ENCODE results near the gene DLGAP1. TPM values are rescaled to one million over a fixed set of nuclear protein-coding genes. Genes with fewer than 3 reads are reported as not detected.
"Not testable (repeated sequence)": the region's sequence is repeated elsewhere in the genome, so short reads cannot be mapped to it uniquely, and the experiment has no call there.

The DLGAP1 gene
- total RNA-seq (10 to 100 TPM; 69.1 to 93.8 TPM), polyA plus RNA-seq (ENCODE audit: insufficient read depth, low read depth, low replicate concordance) (18.6 TPM)
- long read RNA-seq, donor 1, result 0 reads
- long read RNA-seq, donor 2, result 0 reads

DNA sequence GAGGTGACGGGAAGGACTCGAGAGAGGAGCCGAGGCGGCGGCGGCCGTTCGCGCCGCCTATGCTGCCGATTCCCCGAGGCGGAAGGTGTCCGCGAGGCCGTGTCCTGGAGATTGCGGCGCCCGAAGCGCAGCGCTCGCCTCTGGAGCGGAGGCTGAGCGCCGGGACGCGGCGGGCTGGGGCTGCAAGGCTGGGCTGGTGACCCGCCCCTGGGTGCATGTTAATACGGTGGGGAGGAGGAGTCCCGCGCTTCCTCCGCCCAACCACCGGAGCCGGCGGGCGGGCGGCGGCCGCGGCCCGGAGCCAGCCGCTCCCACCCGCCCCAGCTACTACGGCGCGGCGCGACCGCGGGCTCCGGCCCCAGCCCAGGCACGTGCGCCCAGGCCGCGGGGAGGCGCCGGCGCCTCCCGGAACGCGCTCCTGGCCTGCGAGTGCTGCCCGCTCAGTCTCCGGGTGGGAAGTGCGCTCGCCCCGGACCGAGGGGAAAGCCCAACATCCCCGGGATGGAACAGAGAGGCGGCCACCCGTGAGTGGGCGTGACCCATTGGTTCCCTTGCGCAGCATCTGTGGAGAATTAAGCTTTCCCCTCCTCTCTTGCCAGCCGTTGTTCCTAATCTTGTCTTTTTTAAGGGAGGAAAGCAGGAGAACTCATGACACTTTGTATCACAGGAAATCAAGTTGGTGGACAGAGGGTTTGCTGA lies at the start of gene DLGAP1:
DLGAP1 (minus strand) TSS at position 195 of the 699 bp plus-strand sequence.
- TF ChIP-seq, protein P1, sequence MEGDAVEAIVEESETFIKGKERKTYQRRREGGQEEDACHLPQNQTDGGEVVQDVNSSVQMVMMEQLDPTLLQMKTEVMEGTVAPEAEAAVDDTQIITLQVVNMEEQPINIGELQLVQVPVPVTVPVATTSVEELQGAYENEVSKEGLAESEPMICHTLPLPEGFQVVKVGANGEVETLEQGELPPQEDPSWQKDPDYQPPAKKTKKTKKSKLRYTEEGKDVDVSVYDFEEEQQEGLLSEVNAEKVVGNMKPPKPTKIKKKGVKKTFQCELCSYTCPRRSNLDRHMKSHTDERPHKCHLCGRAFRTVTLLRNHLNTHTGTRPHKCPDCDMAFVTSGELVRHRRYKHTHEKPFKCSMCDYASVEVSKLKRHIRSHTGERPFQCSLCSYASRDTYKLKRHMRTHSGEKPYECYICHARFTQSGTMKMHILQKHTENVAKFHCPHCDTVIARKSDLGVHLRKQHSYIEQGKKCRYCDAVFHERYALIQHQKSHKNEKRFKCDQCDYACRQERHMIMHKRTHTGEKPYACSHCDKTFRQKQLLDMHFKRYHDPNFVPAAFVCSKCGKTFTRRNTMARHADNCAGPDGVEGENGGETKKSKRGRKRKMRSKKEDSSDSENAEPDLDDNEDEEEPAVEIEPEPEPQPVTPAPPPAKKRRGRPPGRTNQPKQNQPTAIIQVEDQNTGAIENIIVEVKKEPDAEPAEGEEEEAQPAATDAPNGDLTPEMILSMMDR (IDR thresholded peaks at IDR 0.05), result no peak
- no peak for TF ChIP-seq POLR2A (IDR thresholded peaks at IDR 0.05)
- no peaks in the 10 kb centered on the region for H3K36me3 ChIP-seq (ENCODE audit: low read depth, missing control alignments)
- peak; percentile 81 for DNase-seq
- peak within 1 kb of the TSS; percentile 53 to 56 for H3K4me3 ChIP-seq
- no peaks in the 10 kb centered on the region for H3K27me3 ChIP-seq
- 0 to 1% methylated on average over 6 to 45 of the region's 75 CpGs for WGBS, 2 donors
- no peaks in the 10 kb centered on the region for H3K4me1 ChIP-seq
- intact Hi-C loops (cut with DNase I; ENCODE audit: low total_unique reads), result no loop called here
- peak within 1 kb of the TSS; percentile 9 to 59 for H3K27ac ChIP-seq
- H3K9me3 ChIP-seq, result no peaks in the 10 kb centered on the region

DNA sequence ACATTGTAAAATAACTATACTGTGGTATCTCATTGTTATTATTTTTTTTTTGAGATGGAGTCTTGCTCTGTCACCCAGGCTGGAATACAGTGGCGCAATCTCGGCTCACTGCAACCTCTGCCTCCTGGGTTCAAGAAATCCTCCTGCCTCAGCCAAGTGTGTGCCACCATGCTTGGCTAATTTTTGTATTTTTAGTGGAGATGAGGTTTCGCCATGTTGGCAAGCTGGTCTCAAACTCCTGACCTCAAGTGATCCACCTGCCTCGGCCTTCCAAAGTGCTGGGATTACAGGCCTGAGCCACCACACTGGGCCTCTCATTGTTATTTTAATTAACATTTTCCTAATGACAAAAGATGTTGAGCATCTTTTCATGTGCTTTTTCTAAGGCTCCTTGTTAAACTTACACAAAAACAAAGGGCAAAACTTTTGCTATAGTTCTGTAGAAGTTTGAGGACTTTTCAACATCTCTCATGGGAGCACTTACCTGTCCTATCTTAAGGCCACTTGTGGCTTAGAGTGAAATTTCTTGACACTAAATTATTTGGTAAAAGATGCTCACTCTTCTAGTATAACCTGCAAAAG lies 39.7 kb upstream of the DLGAP1 start:
- H3K4me3 ChIP-seq; H3K27ac ChIP-seq; H3K27me3 ChIP-seq; H3K36me3 ChIP-seq (ENCODE audit: low read depth, missing control alignments); intact Hi-C loops (cut with DNase I; ENCODE audit: low total_unique reads); H3K4me1 ChIP-seq; DNase-seq; H3K9me3 ChIP-seq: not testable (repeated sequence)
- 70 to 93% methylated on average over 4 of the region's 4 CpGs for WGBS, 2 donors

DNA sequence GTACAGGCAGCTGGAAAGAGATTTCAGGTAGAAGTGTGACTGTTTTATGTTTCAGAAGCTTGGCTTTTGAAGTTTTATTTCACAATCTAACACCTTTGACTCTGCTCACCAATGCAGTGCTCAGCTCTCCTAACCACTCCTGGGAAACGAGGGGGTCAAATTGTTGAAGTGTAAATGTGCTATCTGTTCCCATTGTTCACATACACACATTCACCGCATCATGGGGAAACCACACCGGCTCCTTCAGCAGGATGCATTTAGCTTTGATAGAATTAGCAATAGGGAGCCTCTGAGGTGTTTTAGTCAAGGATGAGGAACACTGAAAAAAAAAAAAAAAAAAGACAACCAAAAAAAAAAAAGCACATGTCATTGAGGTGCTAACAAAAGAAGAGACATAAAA lies 13.4 kb upstream of the DLGAP1 start:
- Histone ChIP-seq H3K27me3 (no peaks in the 10 kb centered on the region), H3K9me3 (no peaks in the 10 kb centered on the region), H3K36me3 (ENCODE audit: low read depth, missing control alignments) (no peaks in the 10 kb centered on the region), H3K4me1 (no peaks in the 10 kb centered on the region), H3K4me3 (no peak overlapping the region), H3K27ac (no peak overlapping the region)
- WGBS, 2 donors, result 48 to 72% methylated on average over 3 of the region's 3 CpGs
- no peak for TF ChIP-seq POLR2A (IDR thresholded peaks at IDR 0.05)
- TF ChIP-seq, protein P1 (IDR thresholded peaks at IDR 0.05), result no peak
- intact Hi-C loops (cut with DNase I; ENCODE audit: low total_unique reads), result no loop called here
- no peak for DNase-seq

DNA sequence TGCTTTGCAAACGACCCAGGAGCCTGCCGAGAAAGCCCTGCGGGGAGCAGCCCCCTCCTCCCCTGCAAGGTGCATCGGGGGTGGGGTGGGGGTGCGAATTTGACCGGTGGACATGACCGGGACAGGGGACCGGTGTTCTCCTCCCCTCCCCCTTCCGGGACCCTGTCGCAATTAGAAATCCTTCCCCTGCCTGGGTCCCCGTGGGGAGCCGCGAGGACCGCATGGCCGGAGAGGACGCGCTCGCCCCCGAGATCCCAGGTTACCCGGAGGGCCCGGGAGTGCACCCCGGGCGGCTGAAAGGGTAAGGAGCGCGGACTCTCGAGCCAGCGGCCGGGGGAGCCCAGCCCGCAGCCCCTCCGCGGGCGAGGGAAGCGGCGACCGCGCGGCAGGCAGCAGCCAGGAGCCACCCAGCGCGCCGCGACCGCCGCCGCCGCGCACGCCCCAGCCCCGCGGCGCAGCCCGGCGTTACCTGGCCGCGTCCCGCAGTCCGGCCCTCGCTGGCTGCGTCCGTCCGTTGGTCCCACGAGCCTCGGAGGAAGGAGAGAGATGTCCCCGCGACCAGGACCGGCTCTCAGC lies 482 bp downstream of the DLGAP1 start:
- peak; percentile 21 for DNase-seq
- WGBS, 2 donors, result 0% methylated on average over 10 to 27 of the region's 65 CpGs
- Histone ChIP-seq H3K4me3 (peak overlapping the region; percentile 53 to 56), H3K4me1 (no peaks in the 10 kb centered on the region), H3K9me3 (no peaks in the 10 kb centered on the region), H3K27me3 (no peaks in the 10 kb centered on the region), H3K27ac (peak overlapping the region; percentile 9 to 59), H3K36me3 (ENCODE audit: low read depth, missing control alignments) (no peaks in the 10 kb centered on the region)
- intact Hi-C loops (cut with DNase I; ENCODE audit: low total_unique reads), result no loop called here
- TF ChIP-seq, protein P1 (IDR thresholded peaks at IDR 0.05), result no peak
- TF ChIP-seq POLR2A (IDR thresholded peaks at IDR 0.05), result no peak

DNA sequence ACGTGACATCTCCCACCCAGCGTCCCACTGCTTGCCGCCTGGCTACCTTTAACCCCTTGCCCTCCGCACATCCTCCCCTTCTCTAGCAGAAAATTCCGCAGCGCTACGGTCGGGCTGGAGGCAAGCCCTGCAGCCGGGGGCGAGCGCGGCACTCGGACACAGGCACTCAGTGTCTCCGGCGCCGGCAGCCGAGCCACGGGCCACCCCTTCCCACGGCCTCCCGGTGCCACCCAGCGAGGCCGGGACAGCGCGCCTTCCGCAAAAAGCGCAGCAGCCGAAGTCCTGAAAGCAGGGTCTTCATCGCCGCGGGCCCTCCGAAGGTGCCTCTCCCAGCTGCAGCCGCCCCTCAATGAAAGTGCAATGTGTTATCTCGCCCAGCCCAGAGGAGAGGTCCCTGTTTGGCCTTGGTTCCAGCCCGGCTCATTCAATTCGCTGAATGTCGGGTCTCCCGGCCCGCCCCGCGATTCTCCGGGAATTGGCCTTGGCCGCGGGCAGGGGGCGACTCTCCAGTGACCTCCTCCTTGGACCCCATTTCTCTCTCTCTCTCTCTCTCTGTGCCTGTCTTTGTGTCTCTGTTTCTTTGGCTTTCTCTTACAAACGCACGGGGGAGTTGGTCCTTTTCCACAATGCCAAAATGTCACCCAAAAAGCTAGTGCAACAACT lies 1.1 kb downstream of the DLGAP1 start:
- DNase-seq, result peak; percentile 43
- 0 to 1% methylated on average over 35 to 45 of the region's 46 CpGs for WGBS, 2 donors
- Histone ChIP-seq H3K27me3 (no peaks in the 10 kb centered on the region), H3K4me3 (peak overlapping the region; percentile 53 to 56), H3K4me1 (no peaks in the 10 kb centered on the region), H3K36me3 (ENCODE audit: low read depth, missing control alignments) (no peaks in the 10 kb centered on the region), H3K27ac (peak overlapping the region; percentile 9 to 59), H3K9me3 (no peaks in the 10 kb centered on the region)
- intact Hi-C loops (cut with DNase I; ENCODE audit: low total_unique reads), result no loop called here
- TF ChIP-seq, protein P1 (IDR thresholded peaks at IDR 0.05), result no peak
- TF ChIP-seq POLR2A (IDR thresholded peaks at IDR 0.05), result no peak

Data from testis (tissue), 5 donors.